ENCODE results near the gene PRR33.

PRR33 gene

GRCh38 chr11:1922481-1923081, 30.9 kb upstream of the PRR33 start:
- TF ChIP-seq YY1 (IDR thresholded peaks at IDR 0.05; ENCODE audit: insufficient read depth, insufficient read length) (no peak), SUZ12 (IDR thresholded peaks at IDR 0.05; ENCODE audit: extremely low read depth, insufficient read depth, insufficient read length) (no peak), ZNF274 (IDR thresholded peaks at IDR 0.05; ENCODE audit: low read depth, low read length) (no peak)
- Histone ChIP-seq H3K9me3 (ENCODE audit: insufficient read depth, low read length) (no peaks in the 10 kb centered on the region), H3K27me3 (ENCODE audit: insufficient read depth, insufficient read length) (no peaks in the 10 kb centered on the region), H3K9ac (ENCODE audit: insufficient read length, low read depth) (no peak overlapping the region), H3K36me3 (ENCODE audit: insufficient read depth, insufficient read length, low read length) (no peaks in the 10 kb centered on the region), H3K4me3 (ENCODE audit: insufficient read length, low read depth) (no peak overlapping the region), H3K4me1 (ENCODE audit: insufficient read depth, insufficient read length) (peaks cover 23% of the 10 kb centered on the region)
- DNase-seq (ENCODE audit: low read depth, low spot score): no peak

DNA sequence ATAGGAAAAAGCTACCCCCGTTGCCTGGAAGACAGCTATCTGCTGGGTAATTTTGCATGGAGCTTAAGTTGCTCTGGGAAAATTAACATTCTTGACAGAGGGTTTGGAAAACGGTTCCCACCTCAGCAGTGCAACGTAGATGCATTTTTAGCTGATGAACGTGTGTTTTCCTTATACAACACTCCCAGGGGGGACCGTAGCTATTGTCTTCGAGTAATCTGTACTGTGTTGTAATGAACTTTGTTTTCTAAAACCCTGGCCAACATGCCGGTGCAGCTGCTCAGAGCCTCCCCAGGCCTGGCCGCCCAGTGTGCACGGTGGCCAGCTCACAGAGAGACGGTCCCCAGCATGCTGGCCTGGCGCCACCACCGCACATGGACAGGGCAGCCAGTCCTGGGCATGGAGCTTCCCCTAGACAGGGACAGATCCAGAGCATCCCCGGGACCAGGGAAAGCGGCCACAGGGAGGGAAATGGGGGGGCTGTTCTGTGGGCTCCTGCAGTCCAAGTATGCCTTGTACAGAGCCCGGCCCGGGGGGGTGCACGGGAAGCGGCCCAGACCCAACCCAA, 30.0 kb upstream of the PRR33 start:
- peaks cover 24% of the 10 kb centered on the region for H3K4me1 ChIP-seq (ENCODE audit: insufficient read depth, insufficient read length)
- no peaks in the 10 kb centered on the region for H3K27me3 ChIP-seq (ENCODE audit: insufficient read depth, insufficient read length)
- H3K36me3 ChIP-seq (ENCODE audit: insufficient read depth, insufficient read length, low read length): no peaks in the 10 kb centered on the region
- no peak overlapping the region for H3K4me3 ChIP-seq (ENCODE audit: insufficient read length, low read depth)
- DNase-seq (ENCODE audit: low read depth, low spot score): no peak
- TF ChIP-seq ZNF274 (IDR thresholded peaks at IDR 0.05; ENCODE audit: low read depth, low read length): no peak
- no peak for TF ChIP-seq SUZ12 (IDR thresholded peaks at IDR 0.05; ENCODE audit: extremely low read depth, insufficient read depth, insufficient read length)
- TF ChIP-seq YY1 (IDR thresholded peaks at IDR 0.05; ENCODE audit: insufficient read depth, insufficient read length): no peak
- H3K9me3 ChIP-seq (ENCODE audit: insufficient read depth, low read length): no peaks in the 10 kb centered on the region
- H3K9ac ChIP-seq (ENCODE audit: insufficient read length, low read depth): no peak overlapping the region

GRCh38 chr11:1920909-1921573, 29.3 kb upstream of the PRR33 start:
- DNase-seq (ENCODE audit: low read depth, low spot score): no peak
- no peak overlapping the region for H3K4me3 ChIP-seq (ENCODE audit: insufficient read length, low read depth)
- peaks cover 24% of the 10 kb centered on the region for H3K4me1 ChIP-seq (ENCODE audit: insufficient read depth, insufficient read length)
- no peaks in the 10 kb centered on the region for H3K9me3 ChIP-seq (ENCODE audit: insufficient read depth, low read length)
- no peak overlapping the region for H3K9ac ChIP-seq (ENCODE audit: insufficient read length, low read depth)
- no peaks in the 10 kb centered on the region for H3K36me3 ChIP-seq (ENCODE audit: insufficient read depth, insufficient read length, low read length)
- H3K27me3 ChIP-seq (ENCODE audit: insufficient read depth, insufficient read length): peaks cover under 1% of the 10 kb centered on the region
- TF ChIP-seq SUZ12 (IDR thresholded peaks at IDR 0.05; ENCODE audit: extremely low read depth, insufficient read depth, insufficient read length) (no peak), ZNF274 (IDR thresholded peaks at IDR 0.05; ENCODE audit: low read depth, low read length) (no peak), YY1 (IDR thresholded peaks at IDR 0.05; ENCODE audit: insufficient read depth, insufficient read length) (no peak)

GRCh38 chr11:1920128-1920908, 28.6 kb upstream of the PRR33 start:
- H3K36me3 ChIP-seq (ENCODE audit: insufficient read depth, insufficient read length, low read length): no peaks in the 10 kb centered on the region
- peaks cover 21% of the 10 kb centered on the region for H3K4me1 ChIP-seq (ENCODE audit: insufficient read depth, insufficient read length)
- H3K9me3 ChIP-seq (ENCODE audit: insufficient read depth, low read length): no peaks in the 10 kb centered on the region
- TF ChIP-seq ZNF274 (IDR thresholded peaks at IDR 0.05; ENCODE audit: low read depth, low read length) (no peak), YY1 (IDR thresholded peaks at IDR 0.05; ENCODE audit: insufficient read depth, insufficient read length) (no peak), SUZ12 (IDR thresholded peaks at IDR 0.05; ENCODE audit: extremely low read depth, insufficient read depth, insufficient read length) (no peak)
- no peak overlapping the region for H3K9ac ChIP-seq (ENCODE audit: insufficient read length, low read depth)
- H3K4me3 ChIP-seq (ENCODE audit: insufficient read length, low read depth): no peak overlapping the region
- peaks cover 4% of the 10 kb centered on the region for H3K27me3 ChIP-seq (ENCODE audit: insufficient read depth, insufficient read length)
- DNase-seq (ENCODE audit: low read depth, low spot score): no peak

DNA sequence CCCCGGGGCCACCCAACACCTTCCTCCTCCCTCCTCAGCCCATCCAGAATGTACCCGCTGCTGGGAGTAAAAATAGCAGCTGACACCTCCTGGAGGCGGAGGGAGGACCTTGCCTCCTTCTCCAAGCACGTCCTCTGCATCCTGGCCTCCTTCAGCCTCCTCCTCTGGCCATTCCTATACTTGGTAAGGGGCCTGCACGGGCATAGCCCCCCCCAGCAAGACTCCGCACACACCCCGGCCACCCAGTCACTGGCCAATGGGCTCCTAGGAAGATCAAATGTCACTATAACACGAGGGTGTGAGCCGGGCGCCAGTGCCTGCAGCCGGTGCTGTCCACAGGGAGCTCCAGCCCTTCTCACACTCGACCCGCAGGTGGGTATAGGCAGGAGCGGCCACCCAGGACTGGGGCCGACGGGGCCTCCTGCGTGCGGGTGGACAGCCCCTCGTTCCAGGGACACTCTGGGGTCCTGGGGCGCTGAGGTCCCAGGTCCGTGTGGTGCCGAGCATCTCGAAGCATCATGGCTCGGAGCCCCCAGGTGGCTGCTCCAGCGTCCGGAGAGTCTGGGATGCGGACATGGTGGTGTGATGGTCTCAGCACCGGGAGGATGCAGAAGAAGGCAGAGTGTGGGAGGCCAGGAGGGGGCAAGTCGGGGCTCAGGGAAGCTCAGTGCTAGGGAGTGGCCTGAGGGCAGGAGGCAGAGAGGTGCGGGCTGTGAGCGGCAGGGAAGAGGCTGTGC, 27.9 kb upstream of the PRR33 start, which contains the start of gene TNNT3:
TNNT3 (plus strand) TSS at position 313 of the 737 bp plus-strand sequence. CDS start 3,172 bp downstream, outside the sequence.
- TF ChIP-seq SUZ12 (IDR thresholded peaks at IDR 0.05; ENCODE audit: extremely low read depth, insufficient read depth, insufficient read length) (no peak), YY1 (IDR thresholded peaks at IDR 0.05; ENCODE audit: insufficient read depth, insufficient read length) (no peak), ZNF274 (IDR thresholded peaks at IDR 0.05; ENCODE audit: low read depth, low read length) (no peak)
- H3K4me1 ChIP-seq (ENCODE audit: insufficient read depth, insufficient read length): peaks cover 21% of the 10 kb centered on the region
- no peaks in the 10 kb centered on the region for H3K36me3 ChIP-seq (ENCODE audit: insufficient read depth, insufficient read length, low read length)
- no peaks in the 10 kb centered on the region for H3K9me3 ChIP-seq (ENCODE audit: insufficient read depth, low read length)
- H3K9ac ChIP-seq (ENCODE audit: insufficient read length, low read depth): no peak within 1 kb of the TSS
- DNase-seq (ENCODE audit: low read depth, low spot score): no peak
- no peak within 1 kb of the TSS for H3K4me3 ChIP-seq (ENCODE audit: insufficient read length, low read depth)
- peaks cover 4% of the 10 kb centered on the region for H3K27me3 ChIP-seq (ENCODE audit: insufficient read depth, insufficient read length)

DNA sequence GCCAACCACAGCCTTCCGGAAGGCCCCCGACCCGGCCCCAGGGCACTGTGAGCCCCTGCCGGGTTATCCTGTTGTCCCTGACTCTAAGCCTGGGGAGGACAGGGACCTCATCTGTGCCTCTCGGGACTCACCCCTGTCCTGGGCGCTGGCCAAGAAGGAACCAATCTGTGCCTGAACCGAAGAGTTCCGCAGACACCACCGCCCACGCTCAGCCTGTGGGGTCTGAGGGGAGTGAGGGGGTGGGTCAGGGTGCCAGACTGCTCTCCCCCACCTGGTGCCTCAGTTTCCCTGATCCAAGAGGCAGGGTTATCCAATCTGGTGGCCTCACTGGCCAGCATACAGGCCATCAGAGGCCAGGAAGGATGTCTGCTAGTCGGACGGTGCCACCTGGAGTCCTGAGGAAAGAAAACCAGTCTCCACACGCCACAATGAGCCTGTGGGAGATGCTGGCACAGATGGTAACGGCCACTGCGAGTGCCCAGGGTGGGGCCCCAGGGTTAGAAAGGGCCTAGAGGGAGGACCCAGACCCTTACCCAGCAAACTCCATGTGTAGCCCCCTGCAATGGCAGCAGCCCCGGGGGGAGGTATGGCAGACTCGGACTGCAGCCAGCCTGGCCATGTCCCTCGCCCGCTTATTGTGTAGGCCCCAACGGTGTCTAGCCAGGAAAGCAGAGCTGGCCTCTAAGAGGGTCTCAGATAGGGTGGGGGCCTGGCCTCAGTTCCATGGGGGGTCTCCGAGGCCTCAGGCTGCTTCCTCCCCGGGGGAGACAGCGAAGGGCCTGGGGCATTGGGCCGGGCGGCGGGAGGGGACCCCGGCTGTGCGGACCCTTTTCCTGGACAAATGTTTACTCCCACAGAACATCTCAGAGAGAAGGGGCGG, 27.0 kb upstream of the PRR33 start:
- no peak overlapping the region for H3K4me3 ChIP-seq (ENCODE audit: insufficient read length, low read depth)
- no peaks in the 10 kb centered on the region for H3K36me3 ChIP-seq (ENCODE audit: insufficient read depth, insufficient read length, low read length)
- peaks cover 21% of the 10 kb centered on the region for H3K4me1 ChIP-seq (ENCODE audit: insufficient read depth, insufficient read length)
- H3K9me3 ChIP-seq (ENCODE audit: insufficient read depth, low read length): no peaks in the 10 kb centered on the region
- peaks cover 4% of the 10 kb centered on the region for H3K27me3 ChIP-seq (ENCODE audit: insufficient read depth, insufficient read length)
- no peak overlapping the region for H3K9ac ChIP-seq (ENCODE audit: insufficient read length, low read depth)
- no peak for DNase-seq (ENCODE audit: low read depth, low spot score)
- no peak for TF ChIP-seq SUZ12 (IDR thresholded peaks at IDR 0.05; ENCODE audit: extremely low read depth, insufficient read depth, insufficient read length)
- no peak for TF ChIP-seq YY1 (IDR thresholded peaks at IDR 0.05; ENCODE audit: insufficient read depth, insufficient read length)
- TF ChIP-seq ZNF274 (IDR thresholded peaks at IDR 0.05; ENCODE audit: low read depth, low read length): no peak
